Hematopoietic multipotent progenitor cell treated with erythropoietin and hydrocortisone succinate and interleukin-3 and kit ligand, for 6 days (in vitro differentiated cells): ENCODE data around the gene ZNHIT2.

Source experiments
- DNase-seq: peaks from one replicate; pipeline ENCODE4 v3.0.0-alpha.2; 2015

ZNHIT2 gene

DNA sequence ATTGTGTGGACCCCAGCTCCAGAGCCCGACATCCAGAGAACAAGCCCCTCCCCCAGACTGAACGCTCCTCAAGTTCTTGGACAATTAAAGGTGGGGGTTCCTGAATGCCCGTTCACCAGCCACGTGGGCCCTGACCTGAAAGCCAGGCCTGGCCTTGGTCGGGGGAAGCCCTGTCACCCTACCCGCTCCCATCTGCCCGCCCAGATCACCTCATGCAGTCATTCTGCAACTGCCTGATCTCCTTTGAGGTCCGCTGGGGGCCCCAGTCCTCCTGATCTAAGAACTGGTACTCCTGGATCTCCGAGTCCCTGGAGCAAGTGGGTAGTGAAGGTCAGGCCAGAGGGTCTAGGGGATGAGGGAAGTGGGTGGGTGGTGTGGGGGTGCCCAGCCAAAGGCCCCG lies 50.1 kb downstream of the ZNHIT2 start:
- DNase-seq, result no peak

DNA sequence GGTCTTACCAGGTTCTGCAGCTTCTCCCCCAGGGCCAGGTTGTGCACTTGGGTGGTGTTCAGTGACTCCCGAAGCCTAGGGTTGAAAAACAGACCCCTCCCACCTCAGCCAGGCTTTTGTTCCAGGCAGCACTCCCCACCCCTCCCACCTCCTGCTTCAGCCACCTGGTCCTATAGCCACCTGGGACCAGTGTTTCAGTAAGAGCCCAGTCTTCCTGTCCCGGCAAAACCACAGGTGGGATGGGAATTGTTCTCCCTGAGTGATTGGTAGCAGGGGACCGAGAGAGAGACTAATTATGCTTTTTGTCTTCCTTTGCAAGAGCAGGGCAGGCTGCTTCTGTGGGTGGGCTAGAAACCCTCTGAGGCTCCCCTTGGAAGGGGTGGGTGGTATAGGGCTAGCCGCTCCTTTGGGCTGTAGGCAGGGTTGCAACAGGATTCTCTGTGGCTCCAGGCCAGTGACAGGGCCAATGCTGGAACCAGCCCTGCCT lies 50.7 kb downstream of the ZNHIT2 start:
- DNase-seq, result no peak
